ENCODE measurements around the gene PLXNA4. TPM values are rescaled to one million over a fixed set of nuclear protein-coding genes. Genes with fewer than 3 reads are reported as not detected.

Gene PLXNA4
- total RNA-seq, 1 experiment from 2014 or later = 0.10 TPM

GRCh38 chr7:132568962-132569361, 7.3 kb downstream of the PLXNA4 start:
- Histone ChIP-seq H3K36me3 (ENCODE audit: control insufficient read depth, insufficient read depth, low read length) (no peaks in the 10 kb centered on the region), H3K9me3 (ENCODE audit: control insufficient read depth, insufficient read depth, low read depth, low read length) (no peaks in the 10 kb centered on the region), H3K27me3 (ENCODE audit: control insufficient read depth, insufficient read depth, low read length) (peaks cover 41% of the 10 kb centered on the region), H3K27ac (ENCODE audit: low read length) (no peak overlapping the region), H3K4me3 (ENCODE audit: low read depth in 2 of 2, low read length in 2 of 2) (no peak overlapping the region), H3K4me1 (ENCODE audit: control insufficient read depth, insufficient read depth, low read length) (no peaks in the 10 kb centered on the region)
- BruUV-seq (replicated peaks) = no TSS peak
- no peak for TF ChIP-seq TCF7L2 (IDR thresholded peaks at IDR 0.05; ENCODE audit: low read depth, low read length)
- TF ChIP-seq POLR2AphosphoS5 (IDR thresholded peaks at IDR 0.05; ENCODE audit: low read depth, low read length) = no peak
- no peak for TF ChIP-seq REST (IDR thresholded peaks at IDR 0.05; ENCODE audit: insufficient read depth in 1 of 2, low read depth in 2 of 2, low read length in 1 of 2)
- no peak for TF ChIP-seq CTCF (IDR thresholded peaks at IDR 0.05)
- no peak for TF ChIP-seq SIN3A (IDR thresholded peaks at IDR 0.05; ENCODE audit: borderline replicate concordance, insufficient read depth, low read depth, low read length)
- POLR2A ChIA-PET = no interaction called here
- intact Hi-C loops (cut with micrococcal nuclease; ENCODE audit: unreplicated experiment) (no loop called here), in situ Hi-C loops (cut with HindIII; ENCODE audit: low pct_unique_long_range_greater_than_20kb, low sequenced_read_pairs) (no loop called here)
- DNase-seq (ENCODE audit: low read depth, low spot score) (no peak), ATAC-seq (no peak)
- CTCF ChIA-PET = no interaction called here

- DNase-seq (ENCODE audit: low read depth, low spot score) = no peak
- POLR2A ChIA-PET = no interaction called here
- no peak for ATAC-seq
- no peak overlapping the region for H3K27ac ChIP-seq (ENCODE audit: low read length)
- intact Hi-C loops (cut with micrococcal nuclease; ENCODE audit: unreplicated experiment) (no loop called here), in situ Hi-C loops (cut with HindIII; ENCODE audit: low pct_unique_long_range_greater_than_20kb, low sequenced_read_pairs) (no loop called here)
- H3K9me3 ChIP-seq (ENCODE audit: control insufficient read depth, insufficient read depth, low read depth, low read length) = no peaks in the 10 kb centered on the region
- H3K4me1 ChIP-seq (ENCODE audit: control insufficient read depth, insufficient read depth, low read length) = no peaks in the 10 kb centered on the region
- no peak for TF ChIP-seq POLR2AphosphoS5 (IDR thresholded peaks at IDR 0.05; ENCODE audit: low read depth, low read length)
- no peak for TF ChIP-seq CTCF (IDR thresholded peaks at IDR 0.05)
- TF ChIP-seq REST (IDR thresholded peaks at IDR 0.05; ENCODE audit: insufficient read depth in 1 of 2, low read depth in 2 of 2, low read length in 1 of 2) = no peak
- no peak for TF ChIP-seq SIN3A (IDR thresholded peaks at IDR 0.05; ENCODE audit: borderline replicate concordance, insufficient read depth, low read depth, low read length)
- TF ChIP-seq TCF7L2 (IDR thresholded peaks at IDR 0.05; ENCODE audit: low read depth, low read length) = no peak
- no TSS peak for BruUV-seq (replicated peaks)
- peaks cover 20% of the 10 kb centered on the region for H3K27me3 ChIP-seq (ENCODE audit: control insufficient read depth, insufficient read depth, low read length)
- CTCF ChIA-PET = no interaction called here
- H3K36me3 ChIP-seq (ENCODE audit: control insufficient read depth, insufficient read depth, low read length) = no peaks in the 10 kb centered on the region
- H3K4me3 ChIP-seq (ENCODE audit: low read depth in 2 of 2, low read length in 2 of 2) = no peak overlapping the region
Observed at GRCh38 chr7:132565885-132566284, 10.4 kb downstream of the PLXNA4 start.

Data from Panc1 (cell line).